ENCODE results near the gene SEMA5A. TPM values are rescaled to one million over a fixed set of nuclear protein-coding genes. Genes with fewer than 3 reads are reported as not detected.

The SEMA5A gene
- total RNA-seq, 4 donors from 2014 or later = 2.6 to 36.5 (median 4.7) TPM

DNA sequence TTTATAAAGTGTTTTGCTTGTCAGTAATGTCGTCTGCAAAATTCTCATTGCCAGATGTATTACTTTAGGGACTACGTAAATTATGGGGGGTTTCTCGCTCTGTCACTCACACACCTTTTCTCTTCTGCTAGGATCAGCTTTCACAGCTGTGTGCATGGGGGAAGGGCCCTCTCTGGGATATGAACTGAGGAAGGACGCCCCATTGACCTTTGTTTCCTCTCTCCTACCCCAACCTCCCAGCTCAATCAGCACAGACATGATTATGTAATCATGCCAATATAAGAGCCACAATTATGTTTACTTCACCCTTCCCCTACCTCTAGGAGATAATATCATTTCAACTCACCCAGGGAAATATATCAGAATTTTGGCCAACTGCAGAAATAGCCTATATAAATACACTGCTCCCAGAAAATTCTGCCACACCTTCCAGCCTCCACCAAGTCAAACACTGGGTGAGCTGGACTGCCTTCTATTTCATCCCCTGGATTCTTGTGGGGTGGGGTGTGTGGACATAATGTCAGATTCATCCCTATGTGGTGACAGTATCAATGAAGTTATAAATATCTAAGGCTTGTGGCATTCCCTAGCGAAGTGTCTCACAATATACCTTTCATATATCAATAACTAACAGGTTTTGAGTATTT is 12.6 kb upstream of the SEMA5A start:
- TF ChIP-seq, protein P1, sequence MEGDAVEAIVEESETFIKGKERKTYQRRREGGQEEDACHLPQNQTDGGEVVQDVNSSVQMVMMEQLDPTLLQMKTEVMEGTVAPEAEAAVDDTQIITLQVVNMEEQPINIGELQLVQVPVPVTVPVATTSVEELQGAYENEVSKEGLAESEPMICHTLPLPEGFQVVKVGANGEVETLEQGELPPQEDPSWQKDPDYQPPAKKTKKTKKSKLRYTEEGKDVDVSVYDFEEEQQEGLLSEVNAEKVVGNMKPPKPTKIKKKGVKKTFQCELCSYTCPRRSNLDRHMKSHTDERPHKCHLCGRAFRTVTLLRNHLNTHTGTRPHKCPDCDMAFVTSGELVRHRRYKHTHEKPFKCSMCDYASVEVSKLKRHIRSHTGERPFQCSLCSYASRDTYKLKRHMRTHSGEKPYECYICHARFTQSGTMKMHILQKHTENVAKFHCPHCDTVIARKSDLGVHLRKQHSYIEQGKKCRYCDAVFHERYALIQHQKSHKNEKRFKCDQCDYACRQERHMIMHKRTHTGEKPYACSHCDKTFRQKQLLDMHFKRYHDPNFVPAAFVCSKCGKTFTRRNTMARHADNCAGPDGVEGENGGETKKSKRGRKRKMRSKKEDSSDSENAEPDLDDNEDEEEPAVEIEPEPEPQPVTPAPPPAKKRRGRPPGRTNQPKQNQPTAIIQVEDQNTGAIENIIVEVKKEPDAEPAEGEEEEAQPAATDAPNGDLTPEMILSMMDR (IDR thresholded peaks at IDR 0.05; ENCODE audit: low read depth) = no peak

DNA sequence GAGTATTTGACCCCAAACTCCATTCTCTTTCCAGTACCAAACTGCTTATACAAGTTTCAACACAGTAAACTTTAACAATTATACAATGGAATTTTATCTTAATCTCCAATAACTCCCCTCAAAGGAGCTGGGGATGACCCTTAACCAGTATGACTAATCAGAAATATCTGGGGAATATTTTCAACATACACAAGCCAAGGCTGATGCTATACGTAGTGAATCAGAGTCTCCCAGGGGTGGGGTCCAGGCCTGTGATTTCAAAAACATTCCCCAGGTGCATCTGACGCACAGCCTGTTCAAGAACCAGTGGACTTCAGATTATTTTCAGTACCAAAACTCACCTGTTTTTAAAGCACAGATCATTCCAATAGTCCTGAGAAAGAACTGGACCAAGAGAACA is 11.8 kb upstream of the SEMA5A start:
- TF ChIP-seq, protein P1 (IDR thresholded peaks at IDR 0.05; ENCODE audit: low read depth) = no peak

DNA sequence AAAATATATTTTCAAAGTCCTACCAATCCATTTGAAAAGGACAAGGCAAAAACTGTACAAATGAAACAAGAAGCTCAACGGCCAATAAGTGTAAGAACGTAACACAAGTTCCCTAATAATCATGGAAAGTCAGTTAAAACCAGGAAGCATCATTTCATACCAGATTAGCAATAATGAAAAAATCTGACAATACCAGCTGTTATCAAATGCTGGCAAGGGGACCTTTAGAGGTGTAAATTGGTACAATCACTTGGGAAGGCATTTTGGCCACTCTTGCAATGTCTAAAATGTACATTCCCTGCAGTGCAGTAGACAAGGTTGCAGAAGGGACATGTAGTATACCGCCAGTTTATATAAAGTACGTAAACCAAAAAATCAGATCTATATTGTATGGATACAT is 10.1 kb upstream of the SEMA5A start:
- TF ChIP-seq, protein P1 (IDR thresholded peaks at IDR 0.05; ENCODE audit: low read depth) = no peak

DNA sequence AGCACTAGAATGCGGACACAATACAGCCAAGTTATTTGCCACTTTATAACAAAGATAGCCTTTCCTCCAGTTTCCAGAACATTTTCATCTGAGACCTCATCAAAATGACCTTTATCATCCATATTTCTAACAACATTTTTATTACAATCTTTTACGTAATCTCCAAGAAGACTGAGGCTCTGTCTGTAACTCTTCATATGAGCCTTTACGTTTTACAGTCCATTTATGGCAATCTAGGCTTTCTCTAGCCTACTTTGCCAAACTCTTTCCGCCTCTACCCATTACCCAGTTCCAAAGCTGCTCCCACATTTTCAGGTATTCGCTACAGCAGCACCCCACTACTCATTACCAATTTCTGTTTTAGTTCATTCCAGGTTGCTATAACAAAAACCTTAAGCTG is 8.2 kb upstream of the SEMA5A start:
- TF ChIP-seq, protein P1 (IDR thresholded peaks at IDR 0.05; ENCODE audit: low read depth) = no peak

DNA sequence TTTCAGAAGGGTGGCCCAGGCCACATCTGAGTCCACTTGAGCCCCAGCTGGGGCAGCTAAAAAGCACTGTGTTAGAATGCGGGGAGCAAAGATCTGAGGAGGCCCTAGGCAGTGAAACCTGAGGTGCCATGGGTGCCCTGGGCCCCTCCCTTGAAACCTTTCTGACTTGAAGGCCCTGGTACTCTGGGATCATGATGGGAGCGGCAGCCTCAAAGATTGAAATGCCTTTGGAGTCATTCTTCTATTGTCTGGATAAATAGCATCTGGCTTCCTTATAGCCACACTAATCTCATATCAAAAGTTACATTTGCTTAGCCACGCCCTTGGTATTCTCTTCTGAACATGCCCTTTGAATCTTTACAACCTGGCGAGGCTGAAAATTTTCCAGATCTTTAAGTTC is 7.7 kb upstream of the SEMA5A start:
- TF ChIP-seq, protein P1 (IDR thresholded peaks at IDR 0.05; ENCODE audit: low read depth) = no peak

DNA sequence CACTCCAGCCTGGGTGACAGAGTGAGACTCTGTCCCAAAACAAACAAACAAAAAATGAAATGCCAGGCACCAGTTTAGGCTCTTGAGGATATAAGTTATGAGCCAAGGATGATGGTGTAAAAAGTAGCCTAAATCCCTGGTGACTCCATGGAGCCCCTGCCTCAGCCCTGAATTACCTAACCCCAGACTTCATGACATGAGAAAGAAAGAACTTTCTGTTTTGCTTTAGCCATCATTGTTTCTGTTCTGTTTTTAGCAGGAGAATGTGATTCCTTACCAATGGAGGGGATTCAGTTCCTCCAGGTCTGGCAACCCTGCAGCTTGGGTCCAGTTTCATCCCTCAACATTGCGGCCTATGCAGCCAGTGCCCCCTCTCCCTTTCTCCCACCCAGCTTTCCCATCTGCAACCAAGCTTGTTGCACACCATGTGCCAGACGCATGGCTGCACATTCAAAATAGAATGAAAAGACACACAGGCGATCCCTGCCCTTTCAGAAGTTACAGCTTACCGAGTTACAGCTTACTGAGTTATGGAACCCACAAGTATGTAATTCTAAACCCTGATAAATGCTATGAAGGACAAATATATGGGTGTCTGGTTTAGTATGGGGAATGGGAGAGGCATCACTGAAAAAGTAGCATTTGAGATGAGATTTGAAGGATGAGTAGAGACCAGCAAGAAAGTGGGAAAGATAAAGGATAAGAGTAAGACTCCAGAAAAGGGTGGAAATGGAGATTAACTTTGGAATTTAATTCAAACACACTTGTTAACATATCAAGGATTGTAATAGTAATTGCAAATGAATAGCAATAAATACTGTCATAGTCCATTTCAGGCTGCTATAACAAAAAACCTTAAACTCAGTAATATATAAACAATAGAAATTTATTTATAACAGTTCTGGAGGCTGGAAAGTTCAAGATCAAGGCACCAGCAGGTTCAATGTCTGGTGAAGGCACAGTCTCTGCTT is 6.0 kb upstream of the SEMA5A start:
- TF ChIP-seq, protein P1 (IDR thresholded peaks at IDR 0.05; ENCODE audit: low read depth) = no peak

DNA sequence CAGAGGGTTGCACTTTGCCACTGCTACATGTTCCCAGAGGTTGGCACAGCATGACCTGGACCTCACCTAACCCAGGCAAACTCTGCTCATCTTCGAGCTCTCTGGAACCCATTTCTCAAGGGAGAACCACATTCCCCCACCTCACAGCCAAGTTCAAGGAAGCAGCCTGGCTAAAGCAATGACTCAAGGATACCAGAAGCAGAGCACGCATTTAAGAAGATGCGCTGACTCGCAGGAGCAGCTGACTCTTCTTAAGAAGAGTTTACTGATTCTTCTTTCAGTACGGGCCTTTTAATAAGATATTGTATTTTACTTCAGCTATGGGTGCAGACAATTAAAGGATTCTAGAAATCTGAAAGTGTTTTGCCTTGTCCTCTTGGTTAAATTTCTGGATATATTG is 4.1 kb upstream of the SEMA5A start:
- TF ChIP-seq, protein P1 (IDR thresholded peaks at IDR 0.05; ENCODE audit: low read depth) = no peak
